NCI-H748 treated with DMSO at 0.1 percent for 48 hours (cell line): Measurements from ENCODE around the gene USP9Y.
"Not testable (repeated sequence)": the region's sequence is repeated elsewhere in the genome, so short reads cannot be mapped to it uniquely, and the experiment has no call there.

Experiments used
- DNase-seq: peaks from one replicate; lab custom pipeline; 2025; lab: John Stamatoyannopoulos, UW

Gene USP9Y

GRCh38 chrY:12701181-12701695, at the start of gene USP9Y:
Gene USP9Y, plus strand, starts transcription at chrY:12701231. Its CDS starts 8,217 bp downstream, at chrY:12709448.
- no peak for DNase-seq

GRCh38 chrY:12651621-12652036, 49.4 kb upstream of the USP9Y start:
- no peak for DNase-seq

GRCh38 chrY:12661745-12662681, 39.0 kb upstream of the USP9Y start:
- DNase-seq = no peak

GRCh38 chrY:12662745-12663591, 38.1 kb upstream of the USP9Y start:
- no peak for DNase-seq

GRCh38 chrY:12663845-12664244, 37.2 kb upstream of the USP9Y start:
- not testable (repeated sequence) for DNase-seq

GRCh38 chrY:12678111-12678510, 22.9 kb upstream of the USP9Y start:
- no peak for DNase-seq

- no peak for DNase-seq
Observed at GRCh38 chrY:12681535-12681934, 19.5 kb upstream of the USP9Y start.

- DNase-seq = no peak
Observed at GRCh38 chrY:12688337-12688736, 12.7 kb upstream of the USP9Y start.

- DNase-seq = no peak
Observed at GRCh38 chrY:12700087-12700486, 944 bp upstream of the USP9Y start.

- DNase-seq = no peak
Observed at GRCh38 chrY:12702174-12702573, 1.1 kb downstream of the USP9Y start.

GRCh38 chrY:12710460-12710859, 9.4 kb downstream of the USP9Y start:
- DNase-seq = no peak

- no peak for DNase-seq
Observed at GRCh38 chrY:12715376-12715775, 14.3 kb downstream of the USP9Y start.

- DNase-seq = no peak
Observed at GRCh38 chrY:12729746-12730145, 28.7 kb downstream of the USP9Y start.

GRCh38 chrY:12733625-12734024, 32.6 kb downstream of the USP9Y start:
- DNase-seq = no peak

GRCh38 chrY:12734051-12734450, 33.0 kb downstream of the USP9Y start:
- no peak for DNase-seq

- no peak for DNase-seq
Observed at GRCh38 chrY:12741414-12741813, 40.4 kb downstream of the USP9Y start.

GRCh38 chrY:12742725-12743124, 41.7 kb downstream of the USP9Y start:
- no peak for DNase-seq

GRCh38 chrY:12744091-12744490, 43.1 kb downstream of the USP9Y start:
- DNase-seq = no peak

- no peak for DNase-seq
Observed at GRCh38 chrY:12749293-12749692, 48.3 kb downstream of the USP9Y start.

GRCh38 chrY:12752856-12753255, 51.8 kb downstream of the USP9Y start:
- DNase-seq = no peak

GRCh38 chrY:12756021-12756420, 55.0 kb downstream of the USP9Y start:
- no peak for DNase-seq

GRCh38 chrY:12765976-12766375, 64.9 kb downstream of the USP9Y start:
- no peak for DNase-seq

GRCh38 chrY:12784521-12784920, 83.5 kb downstream of the USP9Y start:
- no peak for DNase-seq
